Right atrium auricular region (tissue), 2 donors: ENCODE results near the gene MYO1H. TPM values are rescaled to one million over a fixed set of nuclear protein-coding genes. Genes with fewer than 3 reads are reported as not detected.

ENCODE experiments used
- DNase-seq: peaks from one replicate; pipeline ENCODE4 v3.0.0-alpha.2; 2019; ENCODE audit warnings: low spot score
- H3K27ac ChIP-seq, 2 donors: fragments of 200-600 bp; sonication (generic); 1 replicate in 1 of 2; 2 replicates in 1 of 2; pipeline ENCODE4 v1.5.1; 2016 to 2019
- H3K27me3 ChIP-seq, 2 donors: fragments of 200-600 bp; sonication (generic); one replicate each; pipeline versions ENCODE4 v1.5.1 to v1.6.0; 2017 to 2019
- H3K36me3 ChIP-seq: fragments of 200-600 bp; sonication (generic); one replicate; pipeline ENCODE4 v1.5.1; 2016
- H3K4me1 ChIP-seq, 2 donors: fragments of 200-600 bp; sonication (generic); one replicate each; pipeline versions ENCODE4 v1.5.1 to v1.6.0; 2017 to 2019
- H3K4me3 ChIP-seq, 2 donors: fragments of 200-600 bp; sonication (generic); 1 replicate in 1 of 2; 2 replicates in 1 of 2; pipeline ENCODE4 v1.5.1; 2017 to 2019; ENCODE audit warnings: mild to moderate bottlenecking in 1 of 2, moderate library complexity in 1 of 2
- H3K9me3 ChIP-seq, 2 donors: fragments of 200-600 bp; sonication (generic); one replicate each; pipeline ENCODE4 v1.5.1; 2019
- CTCF ChIP-seq, 2 donors: fragments of 200-600 bp; sonication (generic); IDR thresholded peaks; one replicate each; pipeline ENCODE4 v1.5.1; 2019; ENCODE audit warnings: antibody characterized with exemption in 2 of 2
- total RNA-seq, 2 donors: library from RNA; depleted of rRNA; stranded (reverse); fragments of >200 nt; gene quantifications; one replicate each; pipeline ENCODE4 v1.1.0, GENCODE V29; 2016

MYO1H gene
- total RNA-seq, 2 donors from 2014 or later, result 0.16 to 0.63 TPM

- no peak for DNase-seq
- Histone ChIP-seq H3K9me3 (no peaks in the 10 kb centered on the region), H3K36me3 (peaks cover 64% of the 10 kb centered on the region), H3K4me1 (no peaks in the 10 kb centered on the region), H3K4me3 (no peak overlapping the region), H3K27ac (no peak overlapping the region), H3K27me3 (no peaks in the 10 kb centered on the region)
- no peak for TF ChIP-seq CTCF (IDR thresholded peaks at IDR 0.05)
Observed at GRCh38 chr12:109491671-109492070, 144.0 kb downstream of the MYO1H start.

GRCh38 chr12:109492371-109492770 is 144.7 kb downstream of the MYO1H start:
- peaks cover 58% of the 10 kb centered on the region for H3K36me3 ChIP-seq
- no peaks in the 10 kb centered on the region for H3K9me3 ChIP-seq
- H3K4me3 ChIP-seq, result no peak overlapping the region
- H3K27ac ChIP-seq, result no peak overlapping the region
- H3K27me3 ChIP-seq, result no peaks in the 10 kb centered on the region
- no peak for DNase-seq
- no peak for TF ChIP-seq CTCF (IDR thresholded peaks at IDR 0.05)
- no peaks in the 10 kb centered on the region for H3K4me1 ChIP-seq

GRCh38 chr12:109493090-109493489 is 145.4 kb downstream of the MYO1H start:
- H3K36me3 ChIP-seq, result peaks cover 58% of the 10 kb centered on the region
- no peak overlapping the region for H3K4me3 ChIP-seq
- H3K4me1 ChIP-seq, result no peaks in the 10 kb centered on the region
- no peak overlapping the region for H3K27ac ChIP-seq
- H3K27me3 ChIP-seq, result no peaks in the 10 kb centered on the region
- no peaks in the 10 kb centered on the region for H3K9me3 ChIP-seq
- DNase-seq, result no peak
- TF ChIP-seq CTCF (IDR thresholded peaks at IDR 0.05), result no peak

- H3K4me3 ChIP-seq, result no peak overlapping the region
- no peak for TF ChIP-seq CTCF (IDR thresholded peaks at IDR 0.05)
- H3K9me3 ChIP-seq, result no peaks in the 10 kb centered on the region
- H3K36me3 ChIP-seq, result peaks cover 58% of the 10 kb centered on the region
- no peak for DNase-seq
- H3K27ac ChIP-seq, result no peak overlapping the region
- no peaks in the 10 kb centered on the region for H3K27me3 ChIP-seq
- H3K4me1 ChIP-seq, result no peaks in the 10 kb centered on the region
Observed at GRCh38 chr12:109493938-109494337, 146.2 kb downstream of the MYO1H start.

GRCh38 chr12:109494348-109494881 is 146.7 kb downstream of the MYO1H start:
- H3K4me1 ChIP-seq, result no peaks in the 10 kb centered on the region
- no peaks in the 10 kb centered on the region for H3K9me3 ChIP-seq
- no peak overlapping the region for H3K27ac ChIP-seq
- no peak overlapping the region for H3K4me3 ChIP-seq
- DNase-seq, result no peak
- no peaks in the 10 kb centered on the region for H3K27me3 ChIP-seq
- no peak for TF ChIP-seq CTCF (IDR thresholded peaks at IDR 0.05)
- H3K36me3 ChIP-seq, result peaks cover 58% of the 10 kb centered on the region

- Histone ChIP-seq H3K27ac (no peak overlapping the region), H3K36me3 (peaks cover 58% of the 10 kb centered on the region), H3K4me1 (no peaks in the 10 kb centered on the region), H3K27me3 (no peaks in the 10 kb centered on the region), H3K9me3 (no peaks in the 10 kb centered on the region), H3K4me3 (no peak overlapping the region)
- DNase-seq, result no peak
- no peak for TF ChIP-seq CTCF (IDR thresholded peaks at IDR 0.05)
Observed at GRCh38 chr12:109495012-109495411, 147.3 kb downstream of the MYO1H start.
